ENCODE results near the gene RALGPS1.

RALGPS1 gene

GRCh38 chr9:127166111-127166510 is 251.5 kb downstream of the RALGPS1 start:
- H3K4me3 ChIP-seq (ENCODE audit: low read length), result no peak overlapping the region
- DNase-seq (ENCODE audit: low read depth), result no peak
- no peak for TF ChIP-seq CTCF (conservative IDR thresholded peaks at IDR 0.05; ENCODE audit: low read depth, low read length)

- DNase-seq (ENCODE audit: low read depth), result no peak
- no peak overlapping the region for H3K4me3 ChIP-seq (ENCODE audit: low read length)
- TF ChIP-seq CTCF (conservative IDR thresholded peaks at IDR 0.05; ENCODE audit: low read depth, low read length), result no peak
Measured at GRCh38 chr9:127166651-127167524, 252.3 kb downstream of the RALGPS1 start.

GRCh38 chr9:127167560-127168326 is 253.2 kb downstream of the RALGPS1 start:
- no peak for DNase-seq (ENCODE audit: low read depth)

GRCh38 chr9:127168756-127169574 is 254.4 kb downstream of the RALGPS1 start:
- TF ChIP-seq CTCF (conservative IDR thresholded peaks at IDR 0.05; ENCODE audit: low read depth, low read length), result no peak
- DNase-seq (ENCODE audit: low read depth), result no peak
- no peak overlapping the region for H3K4me3 ChIP-seq (ENCODE audit: low read length)

More at GRCh38 chr9:127167560-127168326, 253.2 kb downstream of the RALGPS1 start:
- TF ChIP-seq CTCF (conservative IDR thresholded peaks at IDR 0.05; ENCODE audit: low read depth, low read length), result no peak
- H3K4me3 ChIP-seq (ENCODE audit: low read length), result no peak overlapping the region

GRCh38 chr9:127169575-127169883 is 254.9 kb downstream of the RALGPS1 start:
- H3K4me3 ChIP-seq (ENCODE audit: low read length), result no peak overlapping the region
- DNase-seq (ENCODE audit: low read depth), result no peak
- TF ChIP-seq CTCF (conservative IDR thresholded peaks at IDR 0.05; ENCODE audit: low read depth, low read length), result no peak

- no peak for DNase-seq (ENCODE audit: low read depth)
- TF ChIP-seq CTCF (conservative IDR thresholded peaks at IDR 0.05; ENCODE audit: low read depth, low read length), result no peak
- no peak overlapping the region for H3K4me3 ChIP-seq (ENCODE audit: low read length)
Measured at GRCh38 chr9:127170103-127170502, 255.5 kb downstream of the RALGPS1 start.

Data from retinal pigment epithelial cell (primary cell).